HEK293 (cell line): ENCODE results near the gene PARP15.

Experiments
- CTCF ChIA-PET: fragments of 350-600 bp; formaldehyde crosslinking; extraction: SDS; loops from one replicate; lab custom pipeline; 2021; ENCODE audit warnings: antibody characterized with exemption; lab: Yijun Ruan, JAX
- POLR2A ChIA-PET: fragments of 300-600 bp; formaldehyde crosslinking; extraction: SDS; loops from one replicate; lab custom pipeline; 2020; ENCODE audit warnings: antibody characterized with exemption, inconsistent platforms; lab: Yijun Ruan, JAX
- H3K27ac ChIP-seq: fragments of 200-500 bp; sonication (Bioruptor generic); 2 replicates; pipeline ENCODE4 v1.5.1; 2014; ENCODE audit warnings: low read depth, low read length, control low read depth, inconsistent platforms; ENCODE audit errors: extremely low read depth
- H3K36me3 ChIP-seq, 2 experiments: fragments of 200-500 bp in 1 of 2; sonication (Bioruptor generic) in 1 of 2; 1 replicate in 1 of 2; 2 replicates in 1 of 2; pipeline ENCODE4 v1.5.1; 2014 to 2017; ENCODE audit warnings: inconsistent platforms in 2 of 2, low read length in 2 of 2; ENCODE audit not compliant: control insufficient read depth in 2 of 2, insufficient read depth in 1 of 2
- H3K4me1 ChIP-seq: fragments of 200-500 bp; sonication (Bioruptor generic); 2 replicates; pipeline ENCODE4 v1.5.1; 2014; ENCODE audit warnings: mild to moderate bottlenecking, low read length, inconsistent platforms; ENCODE audit not compliant: control insufficient read depth, insufficient read depth
- H3K4me3 ChIP-seq: 2 replicates; pipeline ENCODE4 v1.5.1; 2011; ENCODE audit warnings: low read depth, mild to moderate bottlenecking, control low read depth, low read length, moderate library complexity
- H3K9me3 ChIP-seq: fragments of 200-500 bp; sonication (Bioruptor generic); 2 replicates; pipeline ENCODE4 v1.5.1; 2014; ENCODE audit warnings: low read depth, low read length, inconsistent platforms; ENCODE audit not compliant: control insufficient read depth, insufficient read depth
- EGR2 ChIP-seq: fragments of 450-650 bp; formaldehyde crosslinking; IDR thresholded peaks from 2 replicates; pipeline ENCODE4 v1.5.1; 2016; ENCODE audit warnings: low read depth, missing biosample characterization, missing genetic modification characterization
- FEZF1 ChIP-seq: fragments of 450-650 bp; formaldehyde crosslinking; IDR thresholded peaks from 2 replicates; pipeline ENCODE4 v1.5.1; 2016; ENCODE audit warnings: missing biosample characterization, missing genetic modification characterization
- GFI1B ChIP-seq: fragments of 450-650 bp; formaldehyde crosslinking; IDR thresholded peaks from 2 replicates; pipeline ENCODE4 v1.5.1; 2016; ENCODE audit warnings: missing biosample characterization, missing genetic modification characterization
- PRDM1 ChIP-seq: fragments of 450-650 bp; formaldehyde crosslinking; IDR thresholded peaks from 2 replicates; pipeline ENCODE4; 2016; ENCODE audit warnings: missing biosample characterization, missing genetic modification characterization
- SP2 ChIP-seq: fragments of 450-650 bp; formaldehyde crosslinking; IDR thresholded peaks from 2 replicates; pipeline ENCODE4 v1.5.1; 2016; ENCODE audit warnings: missing biosample characterization, missing genetic modification characterization
- SP7 ChIP-seq: fragments of 450-650 bp; formaldehyde crosslinking; IDR thresholded peaks from 2 replicates; pipeline ENCODE4 v1.5.1; 2016; ENCODE audit warnings: missing biosample characterization, missing genetic modification characterization
- WT1 ChIP-seq: fragments of 450-650 bp; formaldehyde crosslinking; IDR thresholded peaks from 2 replicates; pipeline ENCODE4 v1.5.1; 2016; ENCODE audit warnings: missing biosample characterization, missing genetic modification characterization
- YY1 ChIP-seq: fragments of 450-650 bp; formaldehyde crosslinking; IDR thresholded peaks from 2 replicates; pipeline ENCODE4 v1.5.1; 2018; ENCODE audit warnings: missing biosample characterization, missing genetic modification characterization
- ZBTB48 ChIP-seq: fragments of 450-650 bp; formaldehyde crosslinking; IDR thresholded peaks from 2 replicates; pipeline ENCODE4 v1.5.1; 2016; ENCODE audit warnings: missing biosample characterization, missing genetic modification characterization
- ZFHX2 ChIP-seq: fragments of 450-650 bp; formaldehyde crosslinking; conservative IDR thresholded peaks from 2 replicates; pipeline ENCODE4 v1.5.1; 2016; ENCODE audit warnings: missing biosample characterization, missing genetic modification characterization
- ZFP41 ChIP-seq: fragments of 450-650 bp; formaldehyde crosslinking; IDR thresholded peaks from 2 replicates; pipeline ENCODE4 v1.5.1; 2016; ENCODE audit warnings: missing biosample characterization, missing genetic modification characterization, borderline replicate concordance
- ZNF155 ChIP-seq: fragments of 450-650 bp; formaldehyde crosslinking; IDR thresholded peaks from 2 replicates; pipeline ENCODE4 v1.5.1; 2016; ENCODE audit warnings: missing biosample characterization, missing genetic modification characterization
- ZNF174 ChIP-seq: fragments of 450-650 bp; formaldehyde crosslinking; IDR thresholded peaks from 2 replicates; pipeline ENCODE4 v1.5.0; 2017; ENCODE audit warnings: missing biosample characterization, mild to moderate bottlenecking, missing genetic modification characterization
- ZNF239 ChIP-seq: fragments of 450-650 bp; formaldehyde crosslinking; IDR thresholded peaks from 2 replicates; pipeline ENCODE4 v1.5.1; 2016; ENCODE audit warnings: missing biosample characterization, missing genetic modification characterization
- ZNF24 ChIP-seq: fragments of 450-650 bp; formaldehyde crosslinking; IDR thresholded peaks from 2 replicates; pipeline ENCODE4 v1.5.1; 2016; ENCODE audit warnings: missing biosample characterization, missing genetic modification characterization
- ZNF292 ChIP-seq: fragments of 450-650 bp; formaldehyde crosslinking; IDR thresholded peaks from 2 replicates; pipeline ENCODE4 v1.5.1; 2016; ENCODE audit warnings: low read depth, missing biosample characterization, missing genetic modification characterization, borderline replicate concordance
- ZNF350 ChIP-seq: fragments of 450-650 bp; formaldehyde crosslinking; IDR thresholded peaks from 2 replicates; pipeline ENCODE4 v1.5.0; 2017; ENCODE audit warnings: missing biosample characterization, mild to moderate bottlenecking, missing genetic modification characterization
- ZNF362 ChIP-seq: fragments of 450-650 bp; formaldehyde crosslinking; IDR thresholded peaks from 2 replicates; pipeline ENCODE4 v1.5.1; 2016; ENCODE audit warnings: missing biosample characterization, missing genetic modification characterization
- ZNF510 ChIP-seq: fragments of 450-650 bp; formaldehyde crosslinking; IDR thresholded peaks from 2 replicates; pipeline ENCODE4 v1.5.1; 2018; ENCODE audit warnings: mild to moderate bottlenecking, missing genetic modification characterization, missing biosample characterization; ENCODE audit not compliant: insufficient replicate concordance
- ZNF529 ChIP-seq: fragments of 450-650 bp; formaldehyde crosslinking; IDR thresholded peaks from 2 replicates; pipeline ENCODE4 v1.5.1; 2017; ENCODE audit warnings: missing genetic modification characterization, missing biosample characterization; ENCODE audit not compliant: insufficient replicate concordance
- ZNF558 ChIP-seq: fragments of 450-650 bp; formaldehyde crosslinking; IDR thresholded peaks from 2 replicates; pipeline ENCODE4 v1.5.1; 2016; ENCODE audit warnings: missing biosample characterization, missing genetic modification characterization
- ZNF561 ChIP-seq: fragments of 450-650 bp; IDR thresholded peaks from 2 replicates; pipeline ENCODE4 v1.5.1; 2018; ENCODE audit warnings: missing biosample characterization, missing genetic modification characterization, borderline replicate concordance
- ZNF580 ChIP-seq: fragments of 450-650 bp; formaldehyde crosslinking; IDR thresholded peaks from 2 replicates; pipeline ENCODE4 v1.5.1; 2016; ENCODE audit warnings: missing biosample characterization, missing genetic modification characterization
- ZNF624 ChIP-seq: fragments of 450-650 bp; formaldehyde crosslinking; IDR thresholded peaks from 2 replicates; pipeline ENCODE4 v1.5.1; 2017; ENCODE audit warnings: missing biosample characterization, missing genetic modification characterization
- ZNF626 ChIP-seq: fragments of 450-650 bp; sonication (Bioruptor Pico); formaldehyde crosslinking; IDR thresholded peaks from 2 replicates; pipeline ENCODE4 v1.5.1; 2018; ENCODE audit warnings: missing biosample characterization, missing genetic modification characterization, inconsistent platforms
- ZNF707 ChIP-seq: fragments of 450-650 bp; formaldehyde crosslinking; IDR thresholded peaks from 2 replicates; pipeline ENCODE4 v1.5.1; 2016; ENCODE audit warnings: missing biosample characterization, missing genetic modification characterization
- ZNF76 ChIP-seq: fragments of 450-650 bp; formaldehyde crosslinking; IDR thresholded peaks from 2 replicates; pipeline ENCODE4; 2016; ENCODE audit warnings: low read depth, missing biosample characterization, missing genetic modification characterization, borderline replicate concordance
- ZNF837 ChIP-seq: fragments of 450-650 bp; formaldehyde crosslinking; IDR thresholded peaks from 2 replicates; pipeline ENCODE4 v1.5.1; 2016; ENCODE audit warnings: missing biosample characterization, missing genetic modification characterization
- TF ChIP-seq, protein P1 (sequence below): fragments of 450-650 bp; formaldehyde crosslinking; optimal IDR thresholded peaks from 2 replicates; pipeline ENCODE3; 2016; ENCODE audit warnings: missing biosample characterization, mild to moderate bottlenecking, missing genetic modification characterization
- TF ChIP-seq, protein P2 (sequence below): fragments of 450-650 bp; formaldehyde crosslinking; IDR thresholded peaks from 2 replicates; pipeline ENCODE4 v1.5.1; 2017; ENCODE audit warnings: missing biosample characterization, mild to moderate bottlenecking, missing genetic modification characterization, moderate library complexity

Gene PARP15

DNA sequence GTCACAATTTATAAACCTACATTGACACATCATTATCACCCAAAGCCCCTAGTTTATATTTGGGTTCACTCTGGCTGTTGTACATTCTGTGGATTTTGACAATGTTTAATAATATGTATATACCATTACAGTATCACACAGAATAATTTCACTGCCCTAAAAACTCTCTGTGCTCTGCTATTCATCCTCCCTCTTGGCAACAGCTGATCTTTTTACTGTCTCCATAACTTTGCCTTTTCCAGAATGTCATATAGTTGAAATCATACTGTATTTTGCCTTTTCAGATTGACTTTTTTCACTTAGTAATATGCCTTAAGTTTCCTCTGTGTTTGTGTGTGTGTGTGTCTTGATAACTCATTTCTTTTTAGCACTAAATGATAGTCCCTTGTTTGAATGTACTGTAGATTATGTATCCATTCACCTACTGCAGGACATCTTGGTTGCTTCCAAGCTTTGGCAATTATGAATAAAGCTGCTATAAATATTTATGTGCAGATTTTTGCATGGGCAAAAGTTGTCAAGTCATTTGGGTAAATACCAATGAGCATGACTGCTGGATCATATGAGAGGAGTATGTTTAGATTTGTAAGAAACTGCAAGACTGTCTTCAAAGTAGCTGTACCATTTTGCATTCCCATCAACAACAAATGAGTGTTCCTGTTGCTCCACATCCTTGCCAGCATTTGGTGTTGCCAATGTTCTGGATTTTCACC lies 9.5 kb downstream of the PARP15 start:
- TF ChIP-seq ZNF155 (tag by site-specific recombination) (no peak), ZNF837 (tag by site-specific recombination) (no peak), ZFP41 (tag by site-specific recombination) (no peak), ZBTB48 (tag by site-specific recombination) (no peak), PRDM1 (tag by site-specific recombination) (no peak), ZNF624 (tag by site-specific recombination) (no peak), ZNF76 (tag by site-specific recombination) (no peak), ZNF561 (no peak), WT1 (tag by site-specific recombination) (no peak), ZNF626 (tag by site-specific recombination) (no peak), ZFHX2 (tag by site-specific recombination) (no peak), ZNF707 (tag by site-specific recombination) (no peak), ZNF362 (tag by site-specific recombination) (no peak), ZNF350 (tag by site-specific recombination) (no peak)
- TF ChIP-seq, protein P1, sequence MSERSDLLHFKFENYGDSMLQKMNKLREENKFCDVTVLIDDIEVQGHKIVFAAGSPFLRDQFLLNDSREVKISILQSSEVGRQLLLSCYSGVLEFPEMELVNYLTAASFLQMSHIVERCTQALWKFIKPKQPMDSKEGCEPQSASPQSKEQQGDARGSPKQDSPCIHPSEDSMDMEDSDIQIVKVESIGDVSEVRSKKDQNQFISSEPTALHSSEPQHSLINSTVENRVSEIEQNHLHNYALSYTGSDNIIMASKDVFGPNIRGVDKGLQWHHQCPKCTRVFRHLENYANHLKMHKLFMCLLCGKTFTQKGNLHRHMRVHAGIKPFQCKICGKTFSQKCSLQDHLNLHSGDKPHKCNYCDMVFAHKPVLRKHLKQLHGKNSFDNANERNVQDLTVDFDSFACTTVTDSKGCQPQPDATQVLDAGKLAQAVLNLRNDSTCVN (tag by site-specific recombination): no peak
- CTCF ChIA-PET: interaction anchor here (0.6 kb wide), 1 partner anchor 482 kb away, joined by 3 read pairs; no protein-coding TSS in a partner anchor
- Histone ChIP-seq H3K4me1 (no peaks in the 10 kb centered on the region), H3K9me3 (no peaks in the 10 kb centered on the region), H3K27ac (no peak overlapping the region), H3K4me3 (no peak overlapping the region), H3K36me3 (no peaks in the 10 kb centered on the region)
- POLR2A ChIA-PET: no interaction called here

DNA sequence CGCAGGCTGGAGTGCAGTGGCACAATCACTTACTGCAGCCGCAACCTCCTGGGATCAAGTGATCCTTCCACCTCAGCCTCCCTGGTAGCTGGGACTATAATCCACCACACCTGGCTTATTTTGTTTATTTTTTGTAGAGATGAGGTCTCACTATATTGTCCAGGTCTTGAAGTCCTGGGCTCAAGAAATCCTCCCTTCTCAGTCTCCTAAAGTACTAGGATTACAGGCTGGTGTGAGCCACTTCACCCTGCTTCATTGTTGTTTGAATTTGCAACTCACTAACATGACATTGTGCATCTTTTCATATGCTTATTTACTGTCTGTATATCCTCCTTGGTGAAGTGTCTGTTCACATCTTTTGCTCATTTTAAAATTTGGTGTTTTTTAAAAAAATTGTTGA lies 10.1 kb downstream of the PARP15 start:
- H3K4me3 ChIP-seq: no peak overlapping the region
- H3K27ac ChIP-seq: no peak overlapping the region
- H3K9me3 ChIP-seq: no peaks in the 10 kb centered on the region
- ChIA-PET POLR2A (no interaction called here), CTCF (no interaction called here)
- no peaks in the 10 kb centered on the region for H3K36me3 ChIP-seq
- H3K4me1 ChIP-seq: no peaks in the 10 kb centered on the region
- no peak for TF ChIP-seq ZNF580
- no peak for TF ChIP-seq ZNF510
- TF ChIP-seq, protein P2, sequence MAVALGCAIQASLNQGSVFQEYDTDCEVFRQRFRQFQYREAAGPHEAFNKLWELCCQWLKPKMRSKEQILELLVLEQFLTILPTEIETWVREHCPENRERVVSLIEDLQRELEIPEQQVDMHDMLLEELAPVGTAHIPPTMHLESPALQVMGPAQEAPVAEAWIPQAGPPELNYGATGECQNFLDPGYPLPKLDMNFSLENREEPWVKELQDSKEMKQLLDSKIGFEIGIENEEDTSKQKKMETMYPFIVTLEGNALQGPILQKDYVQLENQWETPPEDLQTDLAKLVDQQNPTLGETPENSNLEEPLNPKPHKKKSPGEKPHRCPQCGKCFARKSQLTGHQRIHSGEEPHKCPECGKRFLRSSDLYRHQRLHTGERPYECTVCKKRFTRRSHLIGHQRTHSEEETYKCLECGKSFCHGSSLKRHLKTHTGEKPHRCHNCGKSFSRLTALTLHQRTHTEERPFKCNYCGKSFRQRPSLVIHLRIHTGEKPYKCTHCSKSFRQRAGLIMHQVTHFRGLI: no peak
- no peak for TF ChIP-seq ZNF529 (tag by site-specific recombination)
- TF ChIP-seq ZNF558 (tag by site-specific recombination): no peak
- no peak for TF ChIP-seq EGR2 (tag by site-specific recombination)
- TF ChIP-seq ZNF239 (tag by site-specific recombination): no peak
- no peak for TF ChIP-seq SP7 (tag by site-specific recombination)
- no peak for TF ChIP-seq ZNF292 (tag by site-specific recombination)
- TF ChIP-seq FEZF1: no peak
- TF ChIP-seq ZNF174 (tag by site-specific recombination): no peak
- no peak for TF ChIP-seq SP2 (tag by site-specific recombination)
- no peak for TF ChIP-seq ZNF24
- no peak for TF ChIP-seq YY1 (tag by site-specific recombination)
- no peak for TF ChIP-seq GFI1B (tag by site-specific recombination)
